Breast epithelium (tissue), 4 donors: ENCODE results near the gene CHMP4B. TPM values are rescaled to one million over a fixed set of nuclear protein-coding genes. Genes with fewer than 3 reads are reported as not detected.
A peak's percentile ranks its signal among the peaks of the same experiment; 100 is the strongest.

Experiments used
- DNase-seq, 2 donors: peaks; one replicate each; pipeline ENCODE4 v3.0.0-alpha.2; 2019; ENCODE audit warnings: low spot score in 2 of 2
- H3K27ac ChIP-seq, 2 donors: fragments of 200-600 bp; sonication (generic) in 1 of 2; one replicate each; pipeline ENCODE4 v1.5.1; 2016 to 2019; ENCODE audit warnings: mild to moderate bottlenecking in 1 of 2
- H3K27me3 ChIP-seq, 2 donors: fragments of 200-600 bp; sonication (generic) in 1 of 2; one replicate each; pipeline versions ENCODE4 v1.5.1 to v1.6.0; 2017 to 2019; ENCODE audit warnings: control low read depth in 1 of 2, mild to moderate bottlenecking in 1 of 2
- H3K36me3 ChIP-seq: fragments of 200-600 bp; one replicate; pipeline ENCODE4 v1.5.1; 2019
- H3K4me1 ChIP-seq, 2 donors: fragments of 200-600 bp; sonication (generic); one replicate each; pipeline ENCODE4 v1.5.1; 2016 to 2019; ENCODE audit warnings: control low read depth in 1 of 2
- H3K4me3 ChIP-seq, 3 donors: fragments of 200-600 bp; sonication (generic); 1 replicate in 2 of 3; 2 replicates in 1 of 3; pipeline ENCODE4 v1.5.1; 2016 to 2019; ENCODE audit warnings: mild to moderate bottlenecking in 3 of 3, moderate library complexity in 2 of 3
- H3K9me3 ChIP-seq, 2 donors: fragments of 200-600 bp; sonication (generic) in 1 of 2; one replicate each; pipeline ENCODE4 v1.5.1; 2016 to 2019; ENCODE audit warnings: control low read depth in 1 of 2
- POLR2A ChIP-seq: fragments of 450-650 bp; IDR thresholded peaks from one replicate; pipeline ENCODE4 v1.6.1; 2016; ENCODE audit warnings: antibody characterized with exemption, mild to moderate bottlenecking, moderate library complexity
- POLR2AphosphoS5 ChIP-seq, 3 donors: sonication (generic); formaldehyde crosslinking; IDR thresholded peaks; one replicate each; pipeline ENCODE4 v1.6.1; 2017; ENCODE audit warnings: antibody characterized with exemption in 3 of 3
- intact Hi-C: fragments of 100-400 bp; cut with DNase I; formaldehyde crosslinking; loops from one replicate; pipeline ENCODE4 v1.15.1; 2023; ENCODE audit warnings: low total_unique reads
- total RNA-seq, 3 donors: library from RNA; depleted of rRNA; stranded (reverse); fragments of >200 nt; gene quantifications; one replicate each; pipeline ENCODE4 v1.1.0, GENCODE V29; 2016
- TF ChIP-seq, protein P1 (sequence below), 3 donors: fragments of 450-650 bp; IDR thresholded peaks; one replicate each; pipeline ENCODE4 v1.5.1; 2016 to 2017; ENCODE audit warnings: antibody characterized with exemption in 3 of 3, mild to moderate bottlenecking in 3 of 3, moderate library complexity in 3 of 3

The CHMP4B gene
- total RNA-seq, 3 donors from 2014 or later: 76.4 to 106 (median 95.4) TPM

DNA sequence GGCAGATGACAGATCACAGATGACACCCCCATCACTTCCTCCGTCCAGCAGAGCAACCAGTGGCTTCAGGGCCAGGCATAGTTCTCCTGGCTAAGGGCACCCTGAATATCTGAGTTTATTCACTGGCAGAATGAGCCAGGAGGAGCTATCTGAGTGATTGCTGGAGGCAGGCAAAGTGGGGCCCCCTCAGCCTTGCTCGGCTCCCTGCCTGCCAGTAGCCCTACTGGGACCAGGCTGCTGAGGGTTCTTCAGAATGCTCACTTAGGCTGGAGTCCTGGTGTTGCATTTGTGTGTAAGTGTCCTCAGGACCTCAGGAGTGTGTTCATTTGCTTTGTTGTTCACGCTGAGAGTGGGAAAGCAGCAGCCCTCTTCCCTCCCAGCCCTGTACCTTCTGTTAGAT is 31.2 kb downstream of the CHMP4B start:
- Histone ChIP-seq H3K27me3 (no peaks in the 10 kb centered on the region), H3K27ac (peak overlapping the region in 1 of 2 donors; percentile 1), H3K4me3 (no peak overlapping the region), H3K9me3 (no peaks in the 10 kb centered on the region), H3K36me3 (no peaks in the 10 kb centered on the region), H3K4me1 (peaks cover 0 to 25% of the 10 kb centered on the region in 2 donors)
- DNase-seq: no peak
- TF ChIP-seq POLR2AphosphoS5 (IDR thresholded peaks at IDR 0.05) (no peak), POLR2A (no peak)
- TF ChIP-seq, protein P1, sequence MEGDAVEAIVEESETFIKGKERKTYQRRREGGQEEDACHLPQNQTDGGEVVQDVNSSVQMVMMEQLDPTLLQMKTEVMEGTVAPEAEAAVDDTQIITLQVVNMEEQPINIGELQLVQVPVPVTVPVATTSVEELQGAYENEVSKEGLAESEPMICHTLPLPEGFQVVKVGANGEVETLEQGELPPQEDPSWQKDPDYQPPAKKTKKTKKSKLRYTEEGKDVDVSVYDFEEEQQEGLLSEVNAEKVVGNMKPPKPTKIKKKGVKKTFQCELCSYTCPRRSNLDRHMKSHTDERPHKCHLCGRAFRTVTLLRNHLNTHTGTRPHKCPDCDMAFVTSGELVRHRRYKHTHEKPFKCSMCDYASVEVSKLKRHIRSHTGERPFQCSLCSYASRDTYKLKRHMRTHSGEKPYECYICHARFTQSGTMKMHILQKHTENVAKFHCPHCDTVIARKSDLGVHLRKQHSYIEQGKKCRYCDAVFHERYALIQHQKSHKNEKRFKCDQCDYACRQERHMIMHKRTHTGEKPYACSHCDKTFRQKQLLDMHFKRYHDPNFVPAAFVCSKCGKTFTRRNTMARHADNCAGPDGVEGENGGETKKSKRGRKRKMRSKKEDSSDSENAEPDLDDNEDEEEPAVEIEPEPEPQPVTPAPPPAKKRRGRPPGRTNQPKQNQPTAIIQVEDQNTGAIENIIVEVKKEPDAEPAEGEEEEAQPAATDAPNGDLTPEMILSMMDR (IDR thresholded peaks at IDR 0.05): no peak
- intact Hi-C loops: no loop called here

DNA sequence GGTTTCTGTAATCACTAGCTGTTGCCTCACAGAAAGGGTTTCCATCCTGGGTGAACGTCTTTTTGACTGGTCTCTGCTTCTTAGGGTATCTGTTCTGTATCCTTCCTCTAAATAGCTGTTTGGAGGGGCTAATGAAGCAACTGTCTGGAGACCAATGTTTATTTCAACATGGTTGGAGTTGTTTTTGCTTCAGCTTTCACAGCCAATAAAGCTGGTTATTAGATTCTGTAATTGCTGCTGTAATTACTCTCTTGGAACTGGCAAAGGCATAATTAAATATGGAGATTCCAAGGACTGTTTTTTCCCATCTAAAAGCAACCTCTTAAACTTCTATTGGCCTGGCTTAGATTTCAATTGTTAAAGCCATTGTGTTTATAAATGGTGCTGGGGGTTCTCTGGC is 31.9 kb downstream of the CHMP4B start:
- peaks cover 0 to 25% of the 10 kb centered on the region in 2 donors for H3K4me1 ChIP-seq
- no peaks in the 10 kb centered on the region for H3K27me3 ChIP-seq
- DNase-seq: no peak
- H3K4me3 ChIP-seq: no peak overlapping the region
- no peaks in the 10 kb centered on the region for H3K36me3 ChIP-seq
- H3K27ac ChIP-seq: no peak overlapping the region
- TF ChIP-seq POLR2AphosphoS5 (IDR thresholded peaks at IDR 0.05) (no peak), POLR2A (no peak)
- TF ChIP-seq, protein P1 (IDR thresholded peaks at IDR 0.05): no peak
- intact Hi-C loops: no loop called here
- H3K9me3 ChIP-seq: no peaks in the 10 kb centered on the region

DNA sequence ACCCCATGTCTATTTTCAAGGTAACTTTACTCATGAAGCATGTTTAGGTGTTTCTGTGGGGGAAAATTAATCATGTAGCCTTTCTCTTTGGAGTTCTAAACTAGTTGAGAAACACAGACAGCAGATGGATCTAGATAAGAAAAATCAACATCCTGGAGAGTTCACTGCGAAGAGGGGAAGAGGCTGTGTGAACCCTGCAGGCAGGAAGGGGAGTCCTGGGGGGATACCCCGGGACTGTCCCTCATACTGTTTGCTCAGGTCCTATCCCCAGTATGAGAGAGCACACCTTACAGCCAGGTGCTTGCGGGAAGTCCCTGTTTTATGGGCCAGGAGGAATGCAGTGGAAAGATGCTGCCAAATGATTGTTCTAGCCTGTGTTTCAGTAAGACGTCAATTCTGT is 32.7 kb downstream of the CHMP4B start:
- Histone ChIP-seq H3K9me3 (no peaks in the 10 kb centered on the region), H3K4me1 (peaks cover 0 to 25% of the 10 kb centered on the region in 2 donors)
- intact Hi-C loops: no loop called here

DNA sequence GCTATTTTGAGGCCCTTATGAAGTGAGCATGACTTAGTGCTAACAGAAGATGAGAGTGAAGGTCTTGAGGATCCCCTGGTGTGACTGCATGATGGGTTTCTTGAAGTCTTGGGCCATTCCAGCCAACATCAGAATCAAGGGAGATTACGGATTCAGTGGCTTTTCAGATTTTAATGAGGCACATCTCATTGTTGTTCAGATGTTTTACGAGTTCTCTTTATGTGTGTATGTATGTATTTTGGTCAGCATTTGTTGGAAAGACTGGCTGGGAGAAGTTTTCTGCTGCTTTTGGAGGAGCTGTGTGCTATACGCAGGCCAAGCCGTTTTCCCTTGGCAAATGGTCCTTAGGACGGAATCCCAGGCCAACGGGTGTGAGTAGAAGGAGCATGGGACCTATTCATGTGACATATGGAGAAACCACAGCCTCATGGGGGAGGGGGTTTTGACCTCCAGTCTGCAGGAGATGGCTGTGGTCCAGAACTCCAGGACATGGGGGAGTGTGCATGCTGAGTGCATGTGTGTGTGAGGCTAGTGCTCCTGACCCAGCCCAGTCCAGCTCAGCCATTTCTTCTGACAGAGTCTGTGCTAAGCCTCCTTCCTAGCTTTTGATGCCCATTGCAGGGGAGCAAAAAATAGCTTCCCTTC is 35.3 kb downstream of the CHMP4B start:
- Histone ChIP-seq H3K4me3 (no peak overlapping the region), H3K27ac (peak overlapping the region in 1 of 2 donors; percentile 8), H3K4me1 (peaks cover 0 to 18% of the 10 kb centered on the region in 2 donors), H3K27me3 (no peaks in the 10 kb centered on the region), H3K9me3 (no peaks in the 10 kb centered on the region), H3K36me3 (no peaks in the 10 kb centered on the region)
- TF ChIP-seq POLR2AphosphoS5 (IDR thresholded peaks at IDR 0.05): no peak
- TF ChIP-seq, protein P1 (IDR thresholded peaks at IDR 0.05): no peak
- TF ChIP-seq POLR2A: no peak
- DNase-seq: no peak
- intact Hi-C loops: no loop called here

More for the DNA sequence above, 32.7 kb downstream of the CHMP4B start:
- Histone ChIP-seq H3K27me3 (no peaks in the 10 kb centered on the region), H3K27ac (no peak overlapping the region), H3K4me3 (no peak overlapping the region), H3K36me3 (no peaks in the 10 kb centered on the region)
- DNase-seq: no peak
- TF ChIP-seq POLR2AphosphoS5 (IDR thresholded peaks at IDR 0.05): no peak
- TF ChIP-seq POLR2A: no peak
- TF ChIP-seq, protein P1 (IDR thresholded peaks at IDR 0.05): no peak

DNA sequence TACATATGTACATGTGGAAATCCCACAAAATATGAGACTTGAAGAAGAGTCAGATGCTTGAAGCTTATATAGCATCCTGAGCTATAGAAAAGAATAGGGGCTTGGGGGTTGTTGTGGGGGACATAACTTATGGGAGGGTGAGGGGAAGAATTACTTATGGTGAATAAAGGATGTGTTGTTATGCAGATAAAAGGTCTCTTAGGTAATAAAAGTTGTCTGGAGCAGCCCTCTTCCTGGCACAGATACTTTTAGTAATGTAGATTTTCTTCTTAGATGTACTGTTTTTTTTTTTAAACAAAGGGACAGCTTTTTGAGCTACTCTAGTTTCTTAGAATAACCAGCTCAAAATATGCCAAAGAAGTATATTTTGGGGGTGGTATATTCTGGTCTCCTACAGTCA is 35.9 kb downstream of the CHMP4B start:
- TF ChIP-seq, protein P1 (IDR thresholded peaks at IDR 0.05): no peak
- TF ChIP-seq POLR2AphosphoS5 (IDR thresholded peaks at IDR 0.05) (no peak), POLR2A (no peak)
- no peaks in the 10 kb centered on the region for H3K36me3 ChIP-seq
- intact Hi-C loops: no loop called here
- H3K9me3 ChIP-seq: no peaks in the 10 kb centered on the region
- H3K27ac ChIP-seq: no peak overlapping the region
- peaks cover 0 to 17% of the 10 kb centered on the region in 2 donors for H3K4me1 ChIP-seq
- no peaks in the 10 kb centered on the region for H3K27me3 ChIP-seq
- no peak overlapping the region for H3K4me3 ChIP-seq
- DNase-seq: no peak
